Stimulated activated CD4-positive, alpha-beta T cell treated with anti-CD3 and anti-CD28 coated beads, Interleukin-12 subunit alpha, Interleukin-12 subunit beta, amount 100 ng/mL, for 4 hours (primary cell): ENCODE measurements around the gene IMMP2L.

Experiments used
- DNase-seq: peaks from one replicate; pipeline ENCODE4 v3.0.0-alpha.2; 2020

IMMP2L gene

DNA sequence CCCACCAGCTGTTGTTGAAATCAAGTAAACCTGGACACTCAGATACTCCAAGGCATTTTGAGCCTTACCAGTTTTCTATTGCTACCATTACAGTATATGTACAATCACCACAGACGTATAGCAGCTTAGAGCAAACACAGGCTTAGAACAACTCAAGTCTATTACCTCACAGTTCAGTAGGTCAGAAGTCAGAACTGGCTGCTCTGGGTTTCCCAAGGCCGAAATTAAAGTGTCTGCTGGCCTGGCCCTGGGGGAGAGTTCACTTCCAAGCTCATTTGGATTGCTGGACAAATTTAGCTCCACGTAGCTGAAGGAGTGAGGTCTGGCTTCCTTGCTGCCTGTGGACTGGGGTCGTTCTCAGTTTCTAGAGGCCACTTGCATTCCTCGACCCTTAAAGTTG lies 731.5 kb downstream of the IMMP2L start:
- DNase-seq, result no peak

DNA sequence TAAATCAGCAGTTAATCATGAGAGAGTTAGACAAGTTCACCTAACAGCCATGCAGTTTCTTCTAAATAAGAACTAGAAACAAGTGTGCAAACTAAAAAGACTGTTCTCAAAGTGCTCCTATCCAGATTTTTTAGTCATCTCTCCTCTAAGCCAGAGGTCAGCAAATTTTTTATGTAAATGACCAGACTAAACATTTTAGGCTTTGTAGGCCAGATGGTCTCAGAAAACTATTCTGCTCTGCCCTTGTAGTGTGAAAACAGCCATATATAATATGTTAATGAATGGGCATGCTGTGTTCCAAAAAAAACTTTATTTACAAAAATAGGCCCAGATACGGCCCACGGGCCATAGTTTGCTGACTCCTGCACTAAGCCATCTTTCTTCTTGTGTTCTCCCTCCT lies 734.4 kb downstream of the IMMP2L start:
- no peak for DNase-seq

DNA sequence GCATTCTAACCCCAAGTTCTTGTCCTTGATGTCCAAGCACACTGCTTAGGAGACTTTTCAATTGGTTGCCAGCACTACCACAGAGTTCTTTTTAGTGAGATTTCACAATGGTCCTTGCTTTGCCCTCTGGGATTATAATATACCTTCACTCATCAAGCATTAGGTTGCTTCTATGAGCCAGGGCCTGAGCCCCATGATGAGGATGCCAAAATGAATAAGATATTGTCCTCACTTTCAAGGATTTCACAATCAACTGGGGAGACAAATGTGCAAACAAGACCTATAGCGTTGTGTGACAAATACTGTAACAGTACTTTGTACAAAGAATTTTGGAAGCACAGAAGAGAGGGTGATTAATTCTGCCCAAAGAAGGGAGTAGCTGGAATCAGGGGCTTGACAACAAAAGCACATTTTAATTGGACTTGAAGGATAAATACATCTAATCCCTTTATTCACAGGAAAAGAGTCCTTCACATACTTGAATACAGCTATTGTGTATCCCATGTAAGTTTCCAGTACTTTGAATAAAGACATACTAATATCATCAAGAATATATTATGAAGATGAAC lies 734.9 kb downstream of the IMMP2L start:
- no peak for DNase-seq

DNA sequence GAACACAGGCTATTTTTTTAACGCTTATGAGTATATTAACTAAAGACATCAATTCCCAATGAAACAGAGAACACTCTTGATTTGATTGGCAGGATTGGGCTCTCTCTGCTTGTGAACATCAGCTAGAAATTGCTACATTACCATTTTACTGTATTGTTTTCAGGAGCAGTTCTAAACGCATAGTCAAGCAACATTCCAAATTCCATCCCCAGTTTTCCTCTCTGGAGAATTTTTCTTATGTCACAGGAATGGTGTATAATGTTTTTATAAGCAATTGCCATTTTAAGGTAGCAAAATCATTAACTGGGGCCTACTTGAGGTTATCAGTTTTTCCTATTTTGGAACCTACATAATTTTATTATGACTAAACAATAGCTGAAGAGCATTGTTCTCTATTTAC lies 748.3 kb downstream of the IMMP2L start:
- DNase-seq, result no peak

DNA sequence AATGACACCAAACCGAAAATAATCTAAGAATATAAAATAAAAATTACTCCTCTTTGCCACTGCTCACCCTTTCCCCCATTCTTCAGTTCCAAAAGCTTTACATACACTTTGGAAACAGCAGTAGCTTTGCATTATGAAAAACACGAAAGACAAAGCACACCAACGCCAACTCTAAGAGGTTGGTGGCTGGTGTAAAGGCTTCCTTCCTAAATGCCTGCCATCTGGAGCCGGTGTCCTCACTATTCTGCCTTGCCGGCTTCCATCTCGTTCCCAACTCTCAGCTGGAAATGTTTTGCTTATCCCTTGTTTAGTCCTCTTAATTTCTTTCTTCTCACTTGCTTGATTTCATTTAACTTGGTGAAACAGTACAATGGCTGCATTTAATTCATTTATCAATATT lies 752.5 kb downstream of the IMMP2L start:
- no peak for DNase-seq

DNA sequence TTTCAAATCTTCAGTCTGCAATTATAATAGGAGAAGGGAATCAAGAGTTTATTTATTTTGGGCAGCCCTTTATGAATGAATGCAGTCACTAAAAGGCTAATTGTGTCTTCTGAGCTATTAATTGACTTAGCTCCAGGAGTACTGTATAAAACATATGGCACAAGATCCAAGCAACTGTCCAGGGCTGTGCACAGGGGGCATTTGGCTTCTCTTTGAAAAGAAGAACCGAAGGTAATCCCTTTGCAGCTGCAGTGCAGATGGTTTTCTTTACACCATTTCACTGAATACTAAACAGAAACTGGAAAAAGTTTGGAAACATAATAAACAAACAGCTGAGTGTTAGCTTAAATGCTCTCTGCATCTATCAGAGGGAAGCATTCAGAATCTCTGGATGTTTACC lies 753.9 kb downstream of the IMMP2L start:
- no peak for DNase-seq

DNA sequence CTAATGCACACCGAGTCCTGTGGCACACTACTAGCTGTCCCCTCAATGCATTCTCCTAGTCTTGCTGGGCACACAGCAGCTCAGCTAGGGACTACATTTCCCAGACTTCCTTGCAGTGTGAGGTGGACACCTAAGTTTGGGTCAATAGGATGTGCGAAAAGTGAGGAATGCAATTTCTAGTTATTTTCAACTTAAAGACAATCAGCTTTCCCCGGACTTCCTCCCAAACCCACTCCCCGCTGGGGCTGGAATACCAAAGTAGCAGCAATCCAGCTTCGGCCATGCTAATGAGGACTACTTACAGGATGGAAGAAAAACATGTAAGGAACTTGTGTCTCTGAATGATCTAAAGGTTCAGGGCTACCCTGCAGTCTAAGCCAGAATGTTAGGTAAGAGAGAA lies 757.8 kb downstream of the IMMP2L start:
- DNase-seq, result no peak

DNA sequence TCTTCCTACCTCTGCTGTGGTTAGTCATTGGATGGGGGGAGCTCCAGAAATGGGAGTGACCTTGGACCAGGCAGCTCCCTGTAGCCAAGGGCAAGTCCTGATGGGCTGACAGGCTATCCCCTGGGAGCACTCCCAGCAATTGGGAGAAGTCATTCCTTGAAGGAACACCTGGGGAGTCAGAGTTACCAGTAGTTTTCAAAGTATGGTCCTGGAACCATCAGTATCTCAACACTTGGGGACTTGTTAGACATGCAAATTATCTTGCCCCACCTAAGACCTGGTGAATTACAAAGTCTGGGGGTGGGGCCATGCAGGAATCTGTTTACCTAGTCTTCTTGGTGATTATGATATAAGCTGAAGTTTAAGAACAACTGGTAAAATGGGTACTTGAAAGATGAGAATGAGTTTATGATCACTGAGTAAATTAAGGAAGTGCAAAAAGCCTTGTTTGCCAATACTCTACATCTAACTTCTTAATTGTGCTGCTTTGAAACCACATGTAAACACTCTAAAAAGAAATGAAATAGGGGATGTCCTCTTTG lies 758.6 kb downstream of the IMMP2L start:
- no peak for DNase-seq

DNA sequence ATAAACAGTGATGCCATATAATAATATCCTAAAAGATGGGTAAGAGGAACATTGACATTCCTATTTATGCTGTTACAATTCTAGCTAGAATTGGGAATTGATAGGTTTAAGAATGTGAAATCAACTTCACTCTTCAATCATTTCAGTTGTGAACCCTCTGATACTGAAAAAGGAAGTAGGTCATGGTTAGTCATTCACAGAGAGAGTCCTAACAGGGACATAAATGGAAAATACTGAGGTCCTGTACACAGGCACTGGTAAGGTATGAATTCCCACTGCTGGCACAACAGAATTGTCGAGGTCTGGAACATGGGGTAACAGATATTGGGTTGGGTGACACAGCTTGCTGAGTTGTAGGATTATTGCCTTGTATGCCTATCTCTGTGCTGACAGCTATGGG lies 760.8 kb downstream of the IMMP2L start:
- no peak for DNase-seq

DNA sequence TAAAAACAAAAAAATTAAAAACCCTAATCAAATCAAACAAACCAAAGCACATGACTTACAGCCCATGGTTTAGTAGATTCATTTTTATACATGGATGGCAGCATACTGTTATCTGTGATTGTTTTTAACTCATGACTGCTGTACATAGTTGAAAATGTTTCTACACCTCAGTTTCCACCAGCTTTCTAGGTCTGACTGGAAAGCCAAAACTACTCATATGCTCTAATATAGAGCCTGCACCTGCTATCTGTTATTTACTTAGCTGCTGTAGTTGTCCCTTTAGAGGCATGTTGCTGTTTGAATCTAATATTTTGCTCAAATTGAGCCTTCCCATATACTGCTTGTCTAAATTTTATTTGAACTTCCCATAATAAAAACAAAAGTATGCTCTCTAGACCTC lies 761.3 kb downstream of the IMMP2L start:
- no peak for DNase-seq

DNA sequence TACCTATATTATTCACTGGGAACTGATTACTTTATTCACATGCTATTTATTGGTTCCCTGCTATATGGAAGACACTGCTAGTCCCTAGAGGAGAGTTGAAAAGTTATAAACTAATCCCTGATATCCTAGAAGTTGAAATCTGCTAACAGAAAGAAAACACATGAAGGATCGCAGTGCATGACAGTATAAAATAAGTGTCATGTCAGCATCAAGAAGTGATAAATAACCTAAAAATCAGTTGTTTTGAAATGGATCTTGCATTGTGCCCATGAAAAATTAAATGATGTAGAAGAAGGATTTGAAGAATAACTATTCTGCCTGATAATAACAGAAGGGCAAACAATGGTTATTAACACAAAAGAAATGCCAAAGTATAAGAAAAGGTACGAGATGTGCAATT lies 764.6 kb downstream of the IMMP2L start:
- DNase-seq, result no peak

DNA sequence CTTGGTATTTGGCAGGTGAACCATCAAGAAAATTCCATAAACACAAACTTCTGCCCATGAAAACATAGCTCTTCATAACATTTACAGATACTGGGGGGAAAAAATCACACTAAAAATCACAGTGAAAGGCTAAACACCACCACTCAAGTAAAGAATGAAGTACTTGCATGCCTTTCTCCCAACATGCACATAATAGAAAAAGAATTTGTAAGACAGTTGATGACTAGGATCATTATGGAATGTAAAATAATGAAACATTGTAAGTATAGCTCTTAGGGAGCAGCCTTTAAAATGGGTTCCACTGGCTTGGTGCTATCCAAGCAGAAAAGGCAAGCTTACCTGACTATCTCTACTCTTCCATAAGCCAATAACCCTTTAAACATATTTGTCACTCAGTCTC lies 771.3 kb downstream of the IMMP2L start:
- DNase-seq, result no peak

DNA sequence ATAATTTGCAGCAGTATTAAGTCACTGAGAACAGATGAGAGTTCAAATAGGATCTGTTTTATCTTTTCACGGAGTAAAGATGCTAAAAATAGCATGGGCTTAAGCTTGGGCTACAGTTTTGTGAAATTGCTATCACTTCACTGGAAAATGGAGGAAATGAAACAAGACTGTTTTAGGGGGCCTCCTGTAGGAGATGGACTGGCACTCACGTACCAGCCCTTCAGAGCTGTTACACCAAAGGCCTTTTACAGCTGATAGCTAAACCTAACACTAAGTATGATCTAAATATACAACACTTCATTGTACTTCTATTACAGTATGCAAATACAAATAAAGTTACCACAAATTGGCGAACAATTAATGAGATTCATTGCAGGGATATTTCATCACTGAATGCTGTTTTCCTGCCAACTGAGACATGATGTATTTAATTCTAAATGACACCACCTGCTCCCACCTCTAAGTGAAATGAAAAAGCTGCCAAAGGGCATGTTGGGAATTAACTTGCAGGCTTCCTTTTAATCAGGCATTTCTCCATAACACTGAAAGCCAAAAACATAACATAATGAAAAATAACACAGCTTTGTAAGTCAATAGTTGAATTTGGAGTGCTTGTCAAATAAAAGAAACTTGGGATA lies 775.8 kb downstream of the IMMP2L start:
- DNase-seq, result no peak

DNA sequence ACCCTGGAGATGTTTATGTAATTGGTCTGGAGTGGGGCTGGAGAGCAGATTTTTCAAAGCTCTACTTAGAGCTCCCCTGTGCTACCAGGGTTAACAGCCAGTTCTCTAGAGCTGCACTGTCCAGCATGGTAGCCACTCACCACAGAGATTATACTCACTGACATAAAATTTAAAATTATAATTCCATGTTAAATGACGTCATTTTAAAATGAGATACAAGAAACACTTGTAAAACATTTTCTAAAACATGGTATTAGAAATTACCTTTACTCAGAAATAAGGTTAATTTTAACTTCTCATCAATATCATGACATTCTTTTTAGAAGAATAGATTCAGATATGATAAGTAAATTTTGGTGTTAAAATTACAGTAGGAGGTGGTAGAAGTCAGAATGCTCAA lies 777.5 kb downstream of the IMMP2L start:
- DNase-seq, result no peak

DNA sequence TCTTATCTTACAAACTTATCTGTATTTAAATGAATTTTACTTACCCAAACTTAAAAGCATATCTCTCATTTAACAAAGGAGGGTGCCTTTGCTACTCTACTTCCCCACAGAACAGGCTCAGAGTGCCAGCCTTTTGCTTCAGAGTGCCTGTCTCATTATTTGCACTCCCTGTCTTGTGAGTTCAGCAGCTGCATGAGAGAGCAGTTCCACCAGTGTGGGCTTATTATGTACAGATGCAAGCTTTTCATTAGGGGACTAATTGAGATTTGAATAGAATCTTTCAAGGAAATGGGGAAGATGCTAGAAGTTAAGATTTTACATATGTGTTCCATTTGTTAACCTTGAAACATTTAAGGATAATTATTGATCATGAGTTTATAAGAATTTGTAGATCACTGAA lies 781.6 kb downstream of the IMMP2L start:
- no peak for DNase-seq

DNA sequence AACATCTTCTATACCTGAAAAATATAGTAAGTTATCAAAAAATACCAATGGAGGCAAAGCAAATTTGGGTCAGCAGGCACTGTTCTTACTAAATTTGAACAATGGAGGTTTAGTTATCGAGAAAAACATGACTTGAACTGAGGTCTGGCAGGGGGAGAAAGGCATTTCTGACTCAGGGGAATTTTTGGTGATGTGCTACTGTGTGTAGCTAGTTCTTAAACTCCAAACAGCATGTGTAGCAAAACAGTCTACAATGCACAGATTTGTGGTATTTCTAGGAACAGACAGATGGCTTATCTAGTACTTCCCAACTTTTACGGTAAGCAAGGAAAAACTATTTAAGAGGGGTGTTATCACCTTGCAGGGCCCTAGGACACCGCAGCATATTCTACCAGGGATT lies 783.0 kb downstream of the IMMP2L start:
- DNase-seq, result no peak

DNA sequence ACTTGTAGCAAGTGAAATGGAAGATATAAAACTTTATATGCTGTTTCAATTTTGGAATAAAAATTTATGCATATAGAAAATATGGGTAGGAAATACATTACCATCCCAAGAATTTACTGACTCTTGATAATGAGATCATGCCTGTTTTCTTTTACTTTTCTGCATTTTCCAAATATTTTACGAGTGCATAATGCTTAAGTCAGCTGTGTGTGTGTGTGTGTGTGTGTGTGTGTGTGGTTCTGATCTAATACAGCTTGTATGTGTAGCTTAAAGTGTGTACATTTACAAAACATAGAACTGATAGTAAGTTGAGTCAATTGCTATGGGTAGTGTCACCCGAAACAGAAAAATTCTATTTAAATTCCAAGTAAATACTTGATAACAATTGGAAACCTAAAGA lies 787.2 kb downstream of the IMMP2L start:
- DNase-seq, result no peak

DNA sequence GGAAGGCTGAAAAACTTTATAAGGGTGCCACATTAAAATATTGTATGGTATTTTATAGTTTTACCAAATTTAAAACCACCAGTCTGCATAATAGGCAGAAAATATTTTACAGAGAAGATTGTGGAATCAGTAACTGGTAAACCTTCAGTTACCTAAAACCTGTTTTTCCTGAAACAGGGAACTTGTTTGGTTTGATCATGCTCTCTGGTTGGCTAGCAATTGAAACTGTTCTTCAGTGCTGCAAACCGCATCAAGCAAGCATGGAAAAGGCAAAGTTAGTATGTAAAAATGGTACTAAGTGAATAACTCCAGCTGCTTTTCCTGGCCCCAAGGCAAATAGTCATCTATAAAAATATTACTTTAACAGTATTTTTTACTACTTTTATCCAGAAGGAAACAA lies 788.2 kb downstream of the IMMP2L start:
- no peak for DNase-seq

DNA sequence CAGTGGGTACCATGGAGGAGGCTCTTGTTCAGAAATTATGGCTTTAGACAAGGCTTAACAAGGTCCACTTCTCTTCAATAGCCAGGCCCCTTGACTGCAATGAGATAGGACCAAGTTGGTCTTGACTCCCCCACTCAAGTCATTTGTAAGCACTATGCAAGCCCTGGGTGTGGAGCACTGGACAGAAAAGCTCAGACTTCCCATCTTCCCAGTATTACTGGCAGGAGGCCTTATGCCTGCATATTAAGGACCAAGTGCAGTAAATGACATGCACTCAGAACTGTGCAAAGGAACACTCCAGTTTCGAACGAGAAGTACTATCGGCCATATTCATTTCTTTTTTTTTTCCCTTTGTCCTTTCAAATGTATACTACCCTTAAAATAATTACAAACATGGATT lies 789.7 kb downstream of the IMMP2L start:
- DNase-seq, result no peak

DNA sequence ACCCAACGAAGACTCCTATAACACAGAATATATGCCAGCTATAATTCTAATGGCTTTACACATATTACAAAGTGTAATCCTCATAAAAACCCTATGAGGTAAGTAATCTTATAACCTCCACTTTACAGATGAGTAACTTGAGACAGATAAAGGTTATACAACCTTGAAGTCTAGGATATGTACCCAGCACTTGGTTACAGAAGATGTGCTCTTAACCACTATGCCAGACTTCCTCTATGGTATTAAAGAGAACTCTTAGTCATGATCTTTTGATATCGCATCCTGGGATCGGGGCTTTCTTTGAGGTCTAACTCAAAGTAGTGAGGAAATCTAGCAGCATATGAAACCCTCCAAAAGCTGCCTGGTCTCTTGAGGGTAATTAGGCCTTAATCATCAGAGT lies 790.6 kb downstream of the IMMP2L start:
- DNase-seq, result no peak

DNA sequence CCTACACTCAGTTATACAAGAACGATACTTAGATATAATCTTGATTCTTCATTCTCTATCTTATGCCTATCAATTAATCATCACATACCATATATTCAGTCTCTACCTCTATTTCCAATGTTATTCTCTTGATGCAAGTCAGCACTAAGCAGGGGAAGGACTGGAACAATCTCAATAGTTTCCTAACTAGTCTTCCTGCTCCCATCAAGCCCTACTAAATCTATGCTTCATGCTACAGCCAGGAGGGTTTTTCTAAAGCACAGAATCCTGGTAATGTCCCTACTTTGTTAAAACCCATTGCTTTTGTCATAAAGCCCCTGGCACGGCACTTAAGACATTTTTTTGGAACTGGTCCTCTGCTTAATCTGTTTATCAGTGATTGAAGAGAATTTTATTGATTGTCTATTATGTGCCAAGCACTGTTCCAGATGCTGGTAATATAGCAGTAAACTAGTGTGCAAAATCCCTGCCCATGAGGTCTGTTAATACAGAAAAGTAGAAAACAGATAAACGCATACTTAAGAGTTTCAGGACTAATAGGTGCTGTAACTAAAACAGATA lies 794.7 kb downstream of the IMMP2L start:
- no peak for DNase-seq

DNA sequence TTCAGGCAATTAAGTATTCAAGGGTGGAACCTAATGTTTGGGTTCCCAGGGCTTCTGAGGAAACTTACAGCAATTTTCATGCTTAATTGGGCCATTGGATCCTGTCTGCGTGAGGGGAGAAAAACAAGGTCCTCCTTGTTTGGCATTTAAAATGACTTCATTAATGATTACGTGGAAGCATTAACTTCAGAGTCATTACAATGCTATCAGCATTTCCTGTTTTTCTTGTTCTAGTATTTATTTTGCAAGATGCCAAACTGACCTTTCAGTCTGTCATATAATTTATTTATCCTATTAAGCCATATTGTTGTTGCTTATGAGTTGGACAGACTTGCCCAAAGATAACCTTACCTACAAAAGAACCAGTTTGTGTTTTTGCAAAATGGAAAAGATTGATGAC lies 795.4 kb downstream of the IMMP2L start:
- DNase-seq, result no peak

DNA sequence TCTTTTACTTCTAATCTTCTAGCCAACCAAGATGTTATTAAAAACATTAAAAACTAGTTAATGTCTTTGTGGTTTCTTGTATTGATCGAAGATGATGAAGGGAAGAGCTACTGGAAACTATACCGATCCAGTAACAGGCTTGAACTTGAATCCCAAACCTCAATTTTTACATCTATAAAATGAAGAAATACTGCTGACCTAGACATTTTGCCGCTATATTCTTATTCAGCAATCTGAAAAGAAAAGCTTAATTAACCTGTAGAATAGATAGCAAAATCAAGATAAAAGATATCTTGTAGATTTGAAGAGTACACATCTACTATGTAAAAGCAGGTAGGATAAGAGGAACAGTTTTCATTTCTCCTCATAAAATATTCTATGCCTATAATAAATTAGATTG lies 797.4 kb downstream of the IMMP2L start:
- no peak for DNase-seq

DNA sequence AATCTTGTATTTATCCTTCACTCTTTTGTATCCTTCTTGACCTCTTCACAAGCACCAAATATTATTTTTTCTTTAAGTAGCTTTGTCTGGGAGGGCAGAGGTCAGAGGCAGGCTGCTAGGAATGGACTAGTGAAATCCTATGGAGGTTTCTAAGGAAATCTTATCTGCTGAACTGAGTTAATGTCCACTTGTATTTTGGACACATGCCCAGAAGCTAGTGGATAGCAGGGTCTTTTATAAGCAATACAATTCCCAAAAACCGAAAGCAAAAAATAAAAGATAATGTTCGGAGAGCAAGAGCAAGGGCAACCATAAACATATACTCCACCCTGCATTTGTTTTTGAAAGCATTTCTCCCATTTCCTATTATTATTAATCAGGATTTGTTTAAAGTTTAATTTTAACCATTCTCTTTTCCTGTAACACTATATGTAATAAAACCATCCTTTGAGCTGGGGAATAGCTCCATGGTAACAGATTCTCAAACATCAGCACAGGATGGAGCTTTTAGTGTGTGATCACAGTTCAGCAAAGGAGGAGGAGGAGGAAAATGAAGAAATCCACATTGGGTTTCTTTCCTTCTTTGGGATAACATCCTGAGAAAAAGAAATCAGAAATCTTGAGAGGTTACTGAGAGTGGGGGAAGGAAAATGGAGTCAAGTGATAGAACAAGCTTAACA lies 799.6 kb downstream of the IMMP2L start:
- DNase-seq, result no peak
